T-cell (primary cell): ENCODE data around the gene THPO. TPM values are rescaled to one million over a fixed set of nuclear protein-coding genes. Genes with fewer than 3 reads are reported as not detected.
"Not testable (repeated sequence)": the region's sequence is repeated elsewhere in the genome, so short reads cannot be mapped to it uniquely, and the experiment has no call there.

ENCODE experiments used
- ATAC-seq, 4 experiments: fragments of 200-7000 bp in 3 of 4; fragments of 150-1000 bp in 1 of 4; cut with Tn5 transposase; replicated peaks in 1 of 4; 1 replicate in 3 of 4; 2 replicates in 1 of 4; pipeline ENCODE4 v1.10.0; 2021; ENCODE audit warnings: moderate library complexity in 3 of 4, mild to moderate bottlenecking in 2 of 4, moderate number of reproducible peaks in 1 of 4
- CTCF ChIA-PET, 2 donors: fragments of 300-600 bp; sonication (Branson Sonifier 250); formaldehyde crosslinking; loops; one replicate each; lab custom pipeline; 2022; ENCODE audit warnings: antibody characterized with exemption in 2 of 2; lab: Charles Lee
- POLR2A ChIA-PET, 2 donors: fragments of 300-600 bp; sonication (Branson Sonifier 250); formaldehyde crosslinking; loops; one replicate each; lab custom pipeline; 2022; ENCODE audit warnings: antibody characterized with exemption in 2 of 2; lab: Charles Lee
- DNase-seq, 35 experiments: peaks; one replicate each; pipeline versions ENCODE4 v3.0.0 to v3.0.0-alpha.2; 2013 to 2023
- H3K27ac ChIP-seq: one replicate; pipeline ENCODE4 v1.5.1; 2013; ENCODE audit warnings: low read length
- H3K27me3 ChIP-seq, 2 experiments: replicated peaks in 1 of 2; 1 replicate in 1 of 2; 2 replicates in 1 of 2; pipeline versions ENCODE4 v1.6.1 to v1.7.0; 2013; ENCODE audit warnings: low read length in 1 of 2, mixed read lengths in 1 of 2; ENCODE audit not compliant: control insufficient read depth in 2 of 2, insufficient read depth in 2 of 2; ENCODE audit errors: extremely low read depth in 1 of 2
- H3K36me3 ChIP-seq, 2 donors: 1 replicate in 1 of 2; 2 replicates in 1 of 2; pipeline versions ENCODE4 v1.6.1 to v1.7.0; 2013; ENCODE audit warnings: low read length in 1 of 2; ENCODE audit not compliant: control insufficient read depth in 2 of 2, insufficient read depth in 1 of 2; ENCODE audit errors: extremely low read depth in 1 of 2
- H3K4me1 ChIP-seq, 2 experiments: 1 replicate in 1 of 2; 2 replicates in 1 of 2; pipeline versions ENCODE4 v1.6.1 to v1.7.0; 2013; ENCODE audit warnings: low read length in 2 of 2, mixed read lengths in 1 of 2; ENCODE audit not compliant: insufficient read depth in 2 of 2, control insufficient read depth in 1 of 2; ENCODE audit errors: extremely low read depth in 1 of 2
- H3K4me3 ChIP-seq, 2 donors: 1 replicate in 1 of 2; 2 replicates in 1 of 2; pipeline versions ENCODE4 v1.5.1 to v1.7.0; 2013; ENCODE audit warnings: mild to moderate bottlenecking in 2 of 2, low read length in 1 of 2, moderate library complexity in 1 of 2; ENCODE audit not compliant: control insufficient read depth in 1 of 2; ENCODE audit errors: extremely low read depth in 1 of 2
- H3K9me3 ChIP-seq: 2 replicates; pipeline ENCODE4 v1.7.0; 2013
- H3K27ac Mint-ChIP-seq, 2 donors: one replicate each; pipeline ENCODE4 v1.8.0; 2020 to 2021; ENCODE audit warnings: mild to moderate bottlenecking in 2 of 2, mixed read lengths in 2 of 2
- H3K27me3 Mint-ChIP-seq, 2 donors: one replicate each; pipeline ENCODE4 v1.8.0; 2021 to 2022; ENCODE audit warnings: mixed read lengths in 2 of 2
- H3K36me3 Mint-ChIP-seq: one replicate; pipeline ENCODE4 v1.8.0; 2021; ENCODE audit warnings: mixed read lengths
- H3K4me1 Mint-ChIP-seq, 3 donors: one replicate each; pipeline ENCODE4 v1.8.0; 2020 to 2022; ENCODE audit warnings: mixed read lengths in 3 of 3, mild to moderate bottlenecking in 1 of 3
- H3K4me3 Mint-ChIP-seq, 3 donors: one replicate each; pipeline ENCODE4 v1.8.0; 2020 to 2022; ENCODE audit warnings: mild to moderate bottlenecking in 3 of 3, mixed read lengths in 3 of 3, moderate library complexity in 3 of 3
- H3K9me3 Mint-ChIP-seq, 3 donors: one replicate each; pipeline ENCODE4 v1.8.0; 2020 to 2022; ENCODE audit warnings: mixed read lengths in 3 of 3
- WGBS: methylation state at CpG from one replicate; pipeline ENCODE4 v1.1.5; 2013; ENCODE audit warnings: missing lambda C conversion rate; ENCODE audit not compliant: insufficient coverage; 5-methylcytosine and 5-hydroxymethylcytosine counted together
- total RNA-seq, 35 experiments: library from RNA in 6 of 35; stranded (reverse) in 6 of 35; fragments of 120-200 nt in 1 of 35; gene quantifications; one replicate each; pipeline versions ENCODE4 v1.2.1 to v1.2.4 and lab custom pipeline; 2013 to 2026

Gene THPO
- total RNA-seq, 5 donors from 2014 or later (not counting 1 experiment from before 2014, with no cell fraction given) = not detected

DNA sequence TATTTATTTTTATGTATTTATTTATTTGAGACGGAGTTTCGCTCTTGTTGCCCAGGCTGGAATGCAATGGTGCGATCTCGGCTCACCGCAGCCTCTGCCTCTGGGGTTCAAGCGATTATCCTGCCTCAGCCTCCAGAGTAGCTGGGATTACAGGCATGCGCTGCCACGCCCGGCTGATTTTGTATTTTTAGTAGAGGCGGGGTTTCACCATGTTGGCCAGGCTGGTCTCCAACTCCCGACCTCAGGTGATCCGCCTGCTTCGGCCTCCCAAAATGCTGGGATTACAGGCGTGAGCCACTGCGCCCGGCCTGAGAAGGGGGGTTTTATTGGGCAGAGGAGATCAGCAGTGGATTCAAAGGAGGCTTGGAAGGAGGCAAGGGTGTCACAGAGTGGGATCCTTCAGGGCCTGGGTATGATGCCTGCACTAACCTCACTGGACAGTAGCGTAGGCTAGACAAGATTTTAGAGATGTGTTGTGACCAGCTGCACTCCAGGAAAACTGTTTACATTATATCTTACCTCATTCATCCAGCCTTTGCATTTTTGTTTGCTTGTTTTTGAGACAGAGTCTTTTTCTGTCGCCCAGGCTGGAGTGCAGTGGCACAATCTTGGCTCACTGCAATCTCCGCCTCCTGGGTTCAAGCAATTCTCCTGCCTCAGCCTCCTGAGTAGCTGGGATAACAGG lies 38.4 kb downstream of the THPO start:
- DNase-seq, H3K36me3 ChIP-seq, H3K4me3 ChIP-seq, ATAC-seq, H3K27ac ChIP-seq, H3K27me3 ChIP-seq, POLR2A ChIA-PET, H3K27me3 Mint-ChIP-seq, H3K9me3 Mint-ChIP-seq, H3K4me3 Mint-ChIP-seq, H3K27ac Mint-ChIP-seq, H3K9me3 ChIP-seq, CTCF ChIA-PET: not testable (repeated sequence)
- WGBS = 99% methylated on average over 11 of the region's 19 CpGs
- Mint-ChIP-seq H3K4me1 (peaks cover 28 to 31% (median 31%) of the 10 kb centered on the region in 3 donors), H3K36me3 (peaks cover 10% of the 10 kb centered on the region)
- H3K4me1 ChIP-seq = peaks cover 6 to 36% of the 10 kb centered on the region in 2 experiments

- H3K4me3 Mint-ChIP-seq = peak overlapping the region in 1 of 3 donors; percentile 87
- no peak for ATAC-seq
- ChIA-PET POLR2A (no interaction called here), CTCF (interaction anchor here in 1 of 2 donors (0.5 kb wide), 1 partner anchor 25 kb away, joined by 4 read pairs; no protein-coding TSS in a partner anchor)
- H3K9me3 Mint-ChIP-seq = no peaks in the 10 kb centered on the region
- 90% methylated on average over 8 of the region's 8 CpGs for WGBS
- H3K9me3 ChIP-seq = no peaks in the 10 kb centered on the region
- no peak overlapping the region for H3K27ac Mint-ChIP-seq
- H3K27me3 Mint-ChIP-seq = no peaks in the 10 kb centered on the region
- H3K27me3 ChIP-seq = peaks cover 0 to 8% of the 10 kb centered on the region in 2 experiments
- H3K27ac ChIP-seq = no peak overlapping the region
- DNase-seq = no peak
- peaks cover 12% of the 10 kb centered on the region for H3K36me3 Mint-ChIP-seq
- H3K4me1 Mint-ChIP-seq = peaks cover 34 to 37% (median 36%) of the 10 kb centered on the region in 3 donors
- peaks cover 6 to 36% of the 10 kb centered on the region in 2 experiments for H3K4me1 ChIP-seq
- no peak overlapping the region for H3K4me3 ChIP-seq
- H3K36me3 ChIP-seq = peaks cover 9 to 14% of the 10 kb centered on the region in 2 donors
Measured at GRCh38 chr3:184339001-184339400, 39.0 kb downstream of the THPO start.

GRCh38 chr3:184338511-184338945 lies 39.5 kb downstream of the THPO start:
- 72% methylated on average over 33 of the region's 37 CpGs for WGBS
- DNase-seq (peak in 2 of 35 experiments; percentile 15 to 36), ATAC-seq (no peak)
- Histone ChIP-seq H3K4me1 (peaks cover 6 to 36% of the 10 kb centered on the region in 2 experiments), H3K36me3 (peaks cover 7 to 19% of the 10 kb centered on the region in 2 donors), H3K9me3 (no peaks in the 10 kb centered on the region), H3K4me3 (no peak overlapping the region), H3K27me3 (peaks cover 0 to 8% of the 10 kb centered on the region in 2 experiments), H3K27ac (no peak overlapping the region)
- ChIA-PET CTCF (interaction anchor here in 1 of 2 donors (0.5 kb wide), 1 partner anchor 26 kb away, joined by 4 read pairs; no protein-coding TSS in a partner anchor), POLR2A (no interaction called here)
- peaks cover 39 to 42% (median 41%) of the 10 kb centered on the region in 3 donors for H3K4me1 Mint-ChIP-seq
- no peak overlapping the region for H3K27ac Mint-ChIP-seq
- no peaks in the 10 kb centered on the region for H3K27me3 Mint-ChIP-seq
- peak overlapping the region in 1 of 3 donors; percentile 87 for H3K4me3 Mint-ChIP-seq
- H3K9me3 Mint-ChIP-seq = no peaks in the 10 kb centered on the region
- H3K36me3 Mint-ChIP-seq = peaks cover 17% of the 10 kb centered on the region

DNA sequence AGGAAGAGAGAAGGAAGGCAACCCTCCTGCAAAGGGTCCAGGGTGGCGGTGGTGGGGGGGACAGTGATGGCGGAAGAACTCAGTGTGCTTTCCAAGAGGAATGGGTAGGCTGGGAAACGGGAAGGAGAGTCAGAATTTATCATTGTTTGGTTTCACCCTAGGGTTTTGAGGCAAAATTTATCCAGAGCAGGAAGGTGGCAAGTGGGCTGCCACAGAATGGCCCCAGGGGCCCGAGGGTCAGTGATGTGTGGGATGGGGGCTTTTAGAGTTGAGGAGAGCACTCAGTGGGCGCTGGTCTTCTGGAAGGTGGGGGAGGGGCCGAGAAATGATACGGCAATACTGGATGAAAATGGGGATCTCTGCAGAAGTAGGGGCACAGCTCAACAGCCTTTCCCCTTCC lies 40.0 kb downstream of the THPO start:
- no peak overlapping the region for H3K27ac ChIP-seq
- H3K36me3 Mint-ChIP-seq = peaks cover 19% of the 10 kb centered on the region
- no peaks in the 10 kb centered on the region for H3K27me3 Mint-ChIP-seq
- H3K4me3 ChIP-seq = no peak overlapping the region
- H3K4me1 ChIP-seq = peaks cover 6 to 36% of the 10 kb centered on the region in 2 experiments
- no peak for ATAC-seq
- no peak for DNase-seq
- no peaks in the 10 kb centered on the region for H3K9me3 Mint-ChIP-seq
- ChIA-PET CTCF (no interaction called here), POLR2A (interaction anchor here in 1 of 2 donors (0.7 kb wide), 1 partner anchor 44 kb away, joined by 3 read pairs; no protein-coding TSS in a partner anchor)
- peaks cover 6 to 25% of the 10 kb centered on the region in 2 donors for H3K36me3 ChIP-seq
- H3K9me3 ChIP-seq = no peaks in the 10 kb centered on the region
- peaks cover 45 to 47% (median 46%) of the 10 kb centered on the region in 3 donors for H3K4me1 Mint-ChIP-seq
- peak overlapping the region; percentile 22 to 87 (median 29) for H3K4me3 Mint-ChIP-seq
- peak overlapping the region in 1 of 2 donors; percentile 34 for H3K27ac Mint-ChIP-seq
- H3K27me3 ChIP-seq = peaks cover 0 to 8% of the 10 kb centered on the region in 2 experiments
- 90% methylated on average over 2 of the region's 7 CpGs for WGBS

GRCh38 chr3:184337399-184337714 lies 40.6 kb downstream of the THPO start, which contains the start of gene FAM131A:
FAM131A (plus strand) TSS chr3:184337600; CDS start chr3:184337631, 31 bp downstream.
- Histone ChIP-seq H3K9me3 (no peaks in the 10 kb centered on the region), H3K27ac (peak within 1 kb of the TSS; percentile 98), H3K36me3 (peaks cover 8 to 30% of the 10 kb centered on the region in 2 donors), H3K4me3 (peak within 1 kb of the TSS; percentile 55 to 61), H3K27me3 (peaks cover 0 to 8% of the 10 kb centered on the region in 2 experiments), H3K4me1 (peaks cover 6 to 36% of the 10 kb centered on the region in 2 experiments)
- Mint-ChIP-seq H3K4me1 (peaks cover 46 to 52% (median 47%) of the 10 kb centered on the region in 3 donors), H3K27me3 (no peaks in the 10 kb centered on the region), H3K9me3 (no peaks in the 10 kb centered on the region), H3K36me3 (peaks cover 18% of the 10 kb centered on the region), H3K27ac (peak within 1 kb of the TSS; percentile 76 to 88), H3K4me3 (peak within 1 kb of the TSS; percentile 80 to 88 (median 87))
- CTCF ChIA-PET = no interaction called here
- 97% methylated on average over 6 of the region's 6 CpGs for WGBS
- ATAC-seq = no peak
- no peak for DNase-seq
- POLR2A ChIA-PET = no interaction called here

- peaks cover 0 to 8% of the 10 kb centered on the region in 2 experiments for H3K27me3 ChIP-seq
- no peaks in the 10 kb centered on the region for H3K27me3 Mint-ChIP-seq
- ATAC-seq = no peak
- peaks cover 10 to 36% of the 10 kb centered on the region in 2 donors for H3K36me3 ChIP-seq
- peak in 2 of 35 experiments; percentile 27 to 29 for DNase-seq
- ChIA-PET POLR2A (no interaction called here), CTCF (interaction anchor here in 1 of 2 donors (0.7 kb wide), 1 partner anchor 178 kb away, joined by 3 read pairs; no protein-coding TSS in a partner anchor)
- H3K9me3 ChIP-seq = no peaks in the 10 kb centered on the region
- H3K27ac Mint-ChIP-seq = peak overlapping the region; percentile 76 to 88
- WGBS = 52% methylated on average over 16 of the region's 17 CpGs
- H3K9me3 Mint-ChIP-seq = no peaks in the 10 kb centered on the region
- peak overlapping the region; percentile 98 for H3K27ac ChIP-seq
- peak overlapping the region; percentile 80 to 88 (median 87) for H3K4me3 Mint-ChIP-seq
- H3K4me1 Mint-ChIP-seq = peaks cover 46 to 53% (median 47%) of the 10 kb centered on the region in 3 donors
- H3K4me3 ChIP-seq = peak overlapping the region; percentile 55 to 61
- H3K4me1 ChIP-seq = peaks cover 6 to 36% of the 10 kb centered on the region in 2 experiments
- H3K36me3 Mint-ChIP-seq = peaks cover 18% of the 10 kb centered on the region
Measured at GRCh38 chr3:184336547-184337398, 41.2 kb downstream of the THPO start.
